Adipose tissue (tissue), 3 donors: Measurements from ENCODE around the gene PUS1. TPM values are rescaled to one million over a fixed set of nuclear protein-coding genes. Genes with fewer than 3 reads are reported as not detected.
"Not testable (repeated sequence)": the region's sequence is repeated elsewhere in the genome, so short reads cannot be mapped to it uniquely, and the experiment has no call there.

ENCODE experiments used
- H3K27ac ChIP-seq: one replicate; pipeline ENCODE4 v1.5.1; 2013; ENCODE audit warnings: low read depth, low read length
- WGBS, 3 donors: extraction: QIAGEN DNeasy Blood & Tissue Kit; methylation state at CpG; one replicate each; pipeline ENCODE4 v1.1.7; 2013; 5-methylcytosine and 5-hydroxymethylcytosine counted together
- polyA plus RNA-seq, 3 donors: library from polyadenylated mRNA; stranded (reverse); fragments of 200-250 nt; gene quantifications; one replicate each; pipeline ENCODE4 v1.2.3, GENCODE V29; 2013
- donor health status: healthy with polysubstance abuse.
- donor health status: Bipolar disorder and iron deficiency.
- donor health status: healthy.

PUS1 gene
- 10 to 100 TPM; 13.6 to 37.0 (median 16.6) TPM for polyA plus RNA-seq

- 1% methylated on average over 71 to 84 of the region's 84 CpGs for WGBS, 3 donors
- no peak within 1 kb of the TSS for H3K27ac ChIP-seq
Measured at GRCh38 chr12:131928711-131929580, at the start of gene PUS1. Gene PUS1, plus strand, starts transcription at chr12:131929276. Its CDS starts 447 bp downstream, at chr12:131929723.

- no peak overlapping the region for H3K27ac ChIP-seq
- 74 to 81% (median 80%) methylated on average over 16 of the region's 16 CpGs for WGBS, 3 donors
Measured at GRCh38 chr12:131882804-131883520, 46.1 kb upstream of the PUS1 start.

DNA sequence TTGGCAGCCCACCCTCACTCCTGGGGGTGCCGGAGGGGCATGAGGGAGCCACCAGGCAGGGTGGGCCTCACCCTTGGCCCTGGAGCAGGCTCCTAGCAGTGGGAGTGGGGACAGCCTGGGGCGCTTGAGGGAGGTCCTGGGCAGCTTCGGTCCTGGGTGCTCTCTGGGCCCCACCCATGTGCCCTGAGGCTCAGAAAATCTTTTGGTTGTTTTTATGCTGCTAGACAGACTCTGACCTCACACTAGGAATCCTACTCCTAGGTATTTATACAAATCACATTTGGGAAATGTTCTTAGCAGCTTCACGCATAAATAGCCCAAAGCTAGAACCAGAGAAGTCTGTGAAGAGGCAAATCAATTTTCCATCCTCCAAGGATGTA is 45.6 kb upstream of the PUS1 start:
- no peak overlapping the region for H3K27ac ChIP-seq

DNA sequence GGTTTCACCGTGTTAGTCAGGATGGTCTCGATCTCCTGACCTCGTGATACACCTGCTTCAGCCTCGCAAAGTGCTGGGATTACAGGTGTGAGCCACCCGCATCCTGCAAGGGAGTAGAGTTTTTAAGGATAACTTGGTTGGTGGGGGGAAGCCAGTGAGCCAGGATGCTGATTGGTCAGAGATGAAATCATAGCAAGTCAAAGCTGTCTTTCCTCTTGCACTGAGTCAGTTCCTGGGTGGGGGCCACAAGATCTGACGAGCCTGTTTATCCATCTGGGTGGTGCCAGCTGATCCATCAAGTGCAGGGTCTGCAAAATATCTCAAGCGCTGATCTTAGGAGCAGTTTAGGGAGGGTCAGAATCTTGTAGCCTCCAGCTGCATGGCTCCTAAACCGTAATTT is 44.0 kb upstream of the PUS1 start:
- not testable (repeated sequence) for H3K27ac ChIP-seq
- 80 to 93% (median 83%) methylated on average over 8 of the region's 8 CpGs for WGBS, 3 donors

More for the DNA sequence above, 45.6 kb upstream of the PUS1 start:
- WGBS, 3 donors: 77 to 83% (median 80%) methylated on average over 4 of the region's 4 CpGs

GRCh38 chr12:131885543-131886057 is 43.5 kb upstream of the PUS1 start:
- WGBS, 3 donors: 88 to 93% (median 90%) methylated on average over 7 of the region's 7 CpGs
- no peak overlapping the region for H3K27ac ChIP-seq

- not testable (repeated sequence) for H3K27ac ChIP-seq
- WGBS, 3 donors: 82 to 87% (median 86%) methylated on average over 7 to 8 of the region's 8 CpGs
Measured at GRCh38 chr12:131891722-131892121, 37.4 kb upstream of the PUS1 start.

DNA sequence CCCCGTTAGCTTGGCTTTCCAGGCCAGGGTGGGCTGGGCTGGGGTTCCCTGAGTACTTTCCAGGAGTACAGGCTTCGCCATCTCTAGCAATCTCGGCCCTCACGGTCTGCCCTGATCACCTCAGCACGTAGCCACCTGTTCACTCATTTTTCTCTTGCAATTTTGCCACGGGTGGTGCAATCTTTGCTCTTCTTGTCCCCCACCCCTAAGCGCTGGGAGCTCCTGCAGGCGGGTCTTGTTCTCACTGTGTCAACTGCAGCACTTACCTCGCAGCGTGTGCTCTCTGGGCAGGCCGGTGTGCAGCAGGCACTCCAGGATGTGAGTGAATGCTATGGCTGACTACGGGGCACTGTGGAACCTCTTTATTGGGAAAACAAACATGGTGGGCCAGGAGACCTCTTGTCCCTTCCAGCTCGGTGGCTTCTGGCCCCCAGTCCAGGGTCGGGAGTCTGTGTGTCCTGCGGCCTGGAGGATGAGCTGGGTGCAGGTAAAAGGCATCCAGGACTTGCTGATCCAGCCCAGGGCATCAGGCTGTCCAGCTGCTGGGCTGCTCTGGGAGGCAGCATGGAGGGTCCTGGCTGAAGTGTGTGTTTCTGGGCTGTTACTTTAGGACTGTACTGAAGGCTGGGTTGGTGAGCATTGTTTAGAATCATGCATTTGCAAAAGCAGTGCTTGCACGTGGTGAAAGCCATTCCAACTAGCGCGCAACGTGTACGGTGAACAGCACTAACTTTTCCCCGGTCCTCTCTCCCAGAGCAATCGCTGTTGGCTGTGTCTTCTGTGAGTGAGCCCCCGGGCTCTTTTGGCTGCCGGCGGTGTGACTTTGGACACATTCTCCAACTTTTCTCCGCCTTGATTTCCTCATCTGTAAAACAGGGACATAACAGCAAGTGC is 36.1 kb upstream of the PUS1 start:
- H3K27ac ChIP-seq: no peak overlapping the region
- 75 to 82% (median 77%) methylated on average over 26 of the region's 26 CpGs for WGBS, 3 donors

DNA sequence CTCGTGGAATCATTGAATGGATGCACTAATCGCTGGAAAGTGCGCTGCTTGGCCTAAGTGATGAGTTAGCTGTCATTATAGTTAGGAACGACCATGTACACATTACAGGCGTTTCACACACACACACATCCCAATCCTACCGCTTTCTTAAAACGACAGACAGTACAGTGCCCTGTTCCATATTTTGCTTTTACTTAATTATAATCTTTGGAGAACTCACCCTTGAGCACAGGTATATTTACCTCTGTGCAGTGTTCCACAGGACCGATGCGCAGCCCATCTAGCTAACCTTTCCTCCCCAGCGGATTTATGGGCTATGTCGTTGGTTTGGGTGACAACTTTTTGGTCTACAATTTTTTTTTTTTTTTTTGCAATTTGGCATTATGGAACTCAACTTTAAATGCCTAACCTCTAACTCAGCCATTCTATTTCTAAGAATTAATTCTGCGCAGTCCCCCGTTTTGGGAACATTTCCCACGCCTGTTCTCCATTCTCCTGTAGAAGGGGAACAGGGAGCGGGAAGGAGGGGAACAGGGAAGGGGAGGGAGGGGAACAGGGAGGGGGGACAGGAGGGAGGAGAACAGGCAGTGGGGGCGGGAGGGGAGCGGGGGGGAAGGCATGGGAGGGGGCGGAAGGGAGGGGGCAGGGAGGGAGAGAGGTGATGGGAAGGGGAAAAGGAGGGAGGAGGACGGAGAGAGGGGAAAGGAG is 35.3 kb upstream of the PUS1 start:
- H3K27ac ChIP-seq: no peak overlapping the region

DNA sequence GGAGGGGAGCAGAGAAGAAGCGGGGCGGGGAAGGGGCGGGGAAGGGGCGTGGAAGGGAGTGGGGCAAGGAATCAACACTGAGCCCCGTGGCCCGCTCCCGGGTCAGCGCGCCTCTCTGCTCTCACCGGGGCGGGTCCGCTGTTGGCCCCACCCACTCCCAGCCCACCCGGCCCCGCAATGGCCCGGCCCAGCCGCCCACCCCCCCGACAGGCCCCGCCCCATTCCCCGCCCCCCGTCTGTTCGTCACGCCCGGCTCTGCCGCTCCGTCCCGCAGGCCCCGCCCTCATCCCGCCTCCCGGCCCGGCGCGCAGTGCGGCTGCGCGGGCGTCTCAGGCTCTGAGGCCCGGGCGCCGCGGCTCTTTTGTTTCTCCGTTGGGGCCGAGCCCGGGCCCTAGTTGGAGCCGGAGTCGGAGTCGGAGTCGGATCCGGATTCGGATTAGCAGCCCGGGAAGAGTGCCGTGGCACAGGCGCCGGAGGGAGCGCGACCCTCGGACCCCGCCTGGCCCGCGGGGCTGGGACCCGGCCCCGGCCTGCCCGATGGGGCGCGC is 34.7 kb upstream of the PUS1 start, which contains the start of gene ULK1:
Gene ULK1, plus strand, starts transcription at position 310 of the 548 bp plus-strand sequence. CDS start 380 bp downstream, outside the sequence.
- 0 to 2% (median 1%) methylated on average over 23 to 64 of the region's 64 CpGs for WGBS, 3 donors
- no peak within 1 kb of the TSS for H3K27ac ChIP-seq

More for the DNA sequence above, 35.3 kb upstream of the PUS1 start:
- WGBS, 3 donors: 34 to 45% (median 44%) methylated on average over 15 to 19 of the region's 19 CpGs

GRCh38 chr12:131894981-131895639 is 34.0 kb upstream of the PUS1 start:
- 1 to 2% (median 1%) methylated on average over 38 to 54 of the region's 54 CpGs for WGBS, 3 donors
- no peak overlapping the region for H3K27ac ChIP-seq

- WGBS, 3 donors: 1 to 5% (median 2%) methylated on average over 12 of the region's 12 CpGs
- peak overlapping the region; percentile 76 for H3K27ac ChIP-seq
Measured at GRCh38 chr12:131895640-131896079, 33.4 kb upstream of the PUS1 start.

DNA sequence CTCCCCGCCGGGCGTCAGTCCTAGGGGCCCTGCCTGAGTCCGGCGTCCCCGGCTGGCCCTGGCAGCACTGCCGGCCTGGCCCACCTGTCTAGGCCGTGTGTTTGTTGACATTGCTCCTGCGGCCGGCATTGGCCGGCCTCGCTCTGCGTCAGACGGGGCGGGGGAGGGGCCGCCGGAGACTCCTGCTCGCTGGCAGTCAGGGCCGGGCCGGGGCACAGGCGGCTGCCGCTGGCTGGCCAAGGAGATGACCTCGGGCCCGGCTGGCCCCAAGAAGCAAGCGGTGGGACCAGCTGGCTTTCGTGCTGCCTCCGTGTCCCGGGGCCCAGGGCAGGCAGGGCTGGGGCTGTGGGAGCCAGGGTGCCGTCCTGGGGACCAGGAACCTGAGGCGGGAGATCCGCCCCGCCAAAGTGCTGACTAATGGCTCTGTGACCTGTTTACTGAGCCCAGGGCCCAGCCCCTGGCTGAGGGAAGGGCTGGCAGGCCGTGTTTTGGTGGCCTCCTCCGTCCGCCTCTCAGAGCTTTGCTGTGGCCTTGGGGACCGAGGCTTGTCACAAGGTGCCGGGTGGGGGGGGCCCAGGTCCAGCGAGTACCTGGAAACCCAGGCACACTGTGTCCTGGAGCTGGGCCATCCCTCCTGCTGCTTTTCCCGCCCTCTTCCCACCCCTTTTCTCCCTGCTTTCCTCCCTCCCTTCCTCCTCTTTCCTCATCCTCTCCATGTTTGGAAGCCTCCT is 32.8 kb upstream of the PUS1 start:
- peak overlapping the region; percentile 76 for H3K27ac ChIP-seq
- WGBS, 3 donors: 1 to 2% (median 1%) methylated on average over 32 to 39 of the region's 39 CpGs

- 35 to 48% (median 36%) methylated on average over 14 of the region's 14 CpGs for WGBS, 3 donors
- peak overlapping the region; percentile 76 for H3K27ac ChIP-seq
Measured at GRCh38 chr12:131896811-131897270, 32.2 kb upstream of the PUS1 start.

GRCh38 chr12:131897276-131897675 is 31.8 kb upstream of the PUS1 start:
- 56 to 89% (median 85%) methylated on average over 18 of the region's 18 CpGs for WGBS, 3 donors
- H3K27ac ChIP-seq: no peak overlapping the region

DNA sequence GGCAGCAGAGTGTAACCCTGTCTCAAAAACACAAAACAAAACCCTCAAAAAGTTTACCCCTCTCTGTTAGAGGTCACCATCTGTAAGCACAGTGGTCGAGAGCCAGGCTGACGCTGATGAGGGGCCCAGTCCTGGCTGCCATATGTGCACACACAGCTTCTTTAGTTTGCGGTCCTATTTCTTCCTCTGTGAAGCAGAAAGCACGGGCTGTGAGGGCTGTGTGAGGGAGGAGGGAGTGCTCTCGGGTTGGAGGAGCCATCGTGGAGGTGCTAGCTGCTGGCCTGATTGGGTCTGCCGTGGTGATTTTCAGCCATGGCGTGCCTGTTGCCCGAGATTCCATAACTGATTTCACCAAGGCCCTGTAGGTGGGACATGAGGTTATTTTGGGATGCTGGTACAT is 31.2 kb upstream of the PUS1 start:
- peak overlapping the region; percentile 15 for H3K27ac ChIP-seq
- 77 to 90% (median 82%) methylated on average over 9 of the region's 9 CpGs for WGBS, 3 donors

DNA sequence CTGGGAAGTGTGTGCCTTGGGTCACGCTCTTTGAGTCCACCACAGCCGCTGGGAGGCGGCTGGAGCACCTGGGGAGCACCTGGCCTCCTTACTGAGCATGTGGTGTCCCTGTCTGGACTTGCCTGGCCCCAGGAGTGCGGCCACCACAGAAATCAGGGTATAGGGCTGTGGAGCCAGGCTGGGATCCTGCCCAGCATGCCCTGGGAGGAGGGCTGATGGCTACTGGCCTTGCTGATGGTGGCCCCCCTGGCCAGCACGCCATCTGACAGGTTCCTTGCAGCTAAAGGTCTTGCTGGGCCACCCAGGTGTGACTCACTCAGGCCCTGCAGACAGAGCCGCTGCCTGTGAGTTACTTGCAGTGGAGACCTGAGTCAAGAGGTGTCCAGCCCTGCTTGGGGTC is 28.7 kb upstream of the PUS1 start:
- 89 to 97% (median 96%) methylated on average over 6 of the region's 6 CpGs for WGBS, 3 donors
- no peak overlapping the region for H3K27ac ChIP-seq
